H1 (cell line): ENCODE measurements around the gene RSAD2. TPM values are rescaled to one million over a fixed set of nuclear protein-coding genes. Genes with fewer than 3 reads are reported as not detected.
A peak's percentile ranks its signal among the peaks of the same experiment; 100 is the strongest.

Experiments used
- CTCF ChIA-PET: fragments of 300-600 bp; sonication (Branson Sonifier 250); formaldehyde crosslinking; loops from one replicate; lab custom pipeline; 2021; ENCODE audit not compliant: partially characterized antibody; lab: Charles Lee
- POLR2A ChIA-PET: fragments of 300-600 bp; sonication (Branson Sonifier 250); formaldehyde crosslinking; loops from one replicate; lab custom pipeline; 2021; ENCODE audit warnings: inconsistent platforms; ENCODE audit not compliant: partially characterized antibody; lab: Charles Lee
- DNase-seq, 2 experiments: peaks; one replicate each; pipeline versions ENCODE4 v3.0.0 to v3.0.0-alpha.2; 2010 to 2022; ENCODE audit warnings: low spot score in 2 of 2, low read depth in 1 of 2, mixed read lengths in 1 of 2
- FAIRE-seq: peaks from 2 replicates; lab custom pipeline; 2011; peaks lifted over from hg19 to GRCh38; lab: Jason Lieb, UNC
- H2AFZ ChIP-seq: 2 replicates; pipeline ENCODE4 v1.8.1; 2012; ENCODE audit warnings: low read length, inconsistent platforms
- H2AK5ac ChIP-seq: 2 replicates; pipeline ENCODE4 v1.6.1; 2013; ENCODE audit warnings: low read depth, low read length
- H2BK120ac ChIP-seq: replicated peaks from 2 replicates; pipeline ENCODE3; 2013; ENCODE audit warnings: low read depth, low read length, inconsistent platforms
- H2BK12ac ChIP-seq: 2 replicates; pipeline ENCODE4 v1.6.1; 2013; ENCODE audit warnings: low read depth, low read length
- H2BK15ac ChIP-seq: 2 replicates; pipeline ENCODE4 v1.6.1; 2013; ENCODE audit warnings: low read length
- H2BK20ac ChIP-seq: 2 replicates; pipeline ENCODE4 v1.6.1; 2013; ENCODE audit warnings: low read length
- H2BK5ac ChIP-seq: 2 replicates; pipeline ENCODE4 v1.6.1; 2013; ENCODE audit warnings: low read depth, low read length
- H3K14ac ChIP-seq: 2 replicates; pipeline ENCODE4 v1.6.1; 2013; ENCODE audit warnings: inconsistent platforms; ENCODE audit not compliant: insufficient read length
- H3K18ac ChIP-seq: 2 replicates; pipeline ENCODE4 v1.6.1; 2013; ENCODE audit warnings: low read length; ENCODE audit errors: extremely low read depth
- H3K23ac ChIP-seq: 2 replicates; pipeline ENCODE4 v1.6.1; 2013; ENCODE audit warnings: inconsistent platforms; ENCODE audit not compliant: insufficient read length
- H3K23me2 ChIP-seq: 2 replicates; pipeline ENCODE4 v1.6.1; 2013; ENCODE audit warnings: low read depth, low read length
- H3K27ac ChIP-seq: 2 replicates; pipeline ENCODE4 v1.6.1; 2011; ENCODE audit warnings: low read depth, low read length, inconsistent platforms
- H3K27me3 ChIP-seq, 4 experiments: replicated peaks in 1 of 4; 1 replicate in 1 of 4; 2 replicates in 3 of 4; pipeline versions ENCODE4 v1.6.1 to v1.8.1; 2011 to 2013; ENCODE audit warnings: low read length in 3 of 4, mild to moderate bottlenecking in 3 of 4, inconsistent platforms in 2 of 4, mixed read lengths in 2 of 4, moderate library complexity in 1 of 4; ENCODE audit not compliant: control insufficient read depth in 3 of 4, insufficient read depth in 3 of 4; ENCODE audit errors: extremely low read depth in 1 of 4
- H3K36me3 ChIP-seq, 4 experiments: 2 replicates each; pipeline versions ENCODE4 v1.6.1 to v1.8.1; 2011 to 2013; ENCODE audit warnings: mild to moderate bottlenecking in 4 of 4, low read length in 3 of 4, moderate library complexity in 2 of 4, control low read depth in 1 of 4, inconsistent platforms in 1 of 4; ENCODE audit not compliant: insufficient read depth in 4 of 4, control insufficient read depth in 2 of 4
- H3K4ac ChIP-seq: replicated peaks from 2 replicates; pipeline ENCODE3; 2013; ENCODE audit warnings: low read length, low read depth, mixed read lengths, inconsistent platforms; ENCODE audit not compliant: insufficient read length
- H3K4me1 ChIP-seq, 4 experiments: replicated peaks in 1 of 4; 1 replicate in 1 of 4; 2 replicates in 3 of 4; pipeline versions ENCODE4 v1.6.1 to v1.8.1; 2011 to 2013; ENCODE audit warnings: low read length in 3 of 4, inconsistent platforms in 2 of 4, mixed read lengths in 1 of 4; ENCODE audit not compliant: insufficient read depth in 4 of 4, control insufficient read depth in 3 of 4
- H3K4me2 ChIP-seq, 2 experiments: 2 replicates each; pipeline versions ENCODE4 v1.6.1 to v1.8.1; 2011 to 2013; ENCODE audit warnings: low read depth in 2 of 2, low read length in 2 of 2, control low read depth in 1 of 2, inconsistent platforms in 1 of 2, mild to moderate bottlenecking in 1 of 2; ENCODE audit not compliant: insufficient read depth in 1 of 2
- H3K4me3 ChIP-seq, 4 experiments: fragments of 200-600, 300-600 bp in 1 of 4; sonication (generic), shearing (Covaris generic), sonication (Bioruptor Twin) in 1 of 4; 2 replicates each; pipeline versions ENCODE4 v1.5.1 to v1.8.1; 2011 to 2016; ENCODE audit warnings: low read length in 4 of 4, low read depth in 3 of 4, control low read depth in 2 of 4, inconsistent platforms in 2 of 4, mild to moderate bottlenecking in 2 of 4, mixed read lengths in 1 of 4, moderate library complexity in 1 of 4; ENCODE audit not compliant: insufficient read depth in 2 of 4; ENCODE audit errors: extremely low read depth in 1 of 4
- H3K56ac ChIP-seq: replicated peaks from 2 replicates; pipeline ENCODE3; 2013; ENCODE audit warnings: low read depth, mild to moderate bottlenecking, mixed read lengths, low read length, inconsistent platforms; ENCODE audit not compliant: insufficient read length
- H3K79me1 ChIP-seq: 2 replicates; pipeline ENCODE4 v1.6.1; 2013; ENCODE audit warnings: low read depth, low read length, control low read depth
- H3K79me2 ChIP-seq, 2 experiments: 2 replicates each; pipeline versions ENCODE4 v1.6.1 to v1.8.1; 2012 to 2013; ENCODE audit warnings: low read length in 2 of 2, mild to moderate bottlenecking in 2 of 2, inconsistent platforms in 1 of 2; ENCODE audit not compliant: insufficient read depth in 2 of 2, control insufficient read depth in 1 of 2
- H3K9ac ChIP-seq, 4 experiments: replicated peaks in 1 of 4; 1 replicate in 1 of 4; 2 replicates in 3 of 4; pipeline versions ENCODE4 v1.6.1 to v1.8.1; 2011 to 2013; ENCODE audit warnings: low read depth in 3 of 4, low read length in 3 of 4, control low read depth in 2 of 4, mild to moderate bottlenecking in 2 of 4, moderate library complexity in 2 of 4, inconsistent platforms in 1 of 4; ENCODE audit errors: extremely low read depth in 1 of 4
- H3K9me3 ChIP-seq, 2 experiments: 2 replicates each; pipeline versions ENCODE4 v1.6.1 to v1.8.1; 2012 to 2013; ENCODE audit warnings: mild to moderate bottlenecking in 2 of 2, moderate library complexity in 2 of 2, control low read depth in 1 of 2, inconsistent platforms in 1 of 2, low read depth in 1 of 2, low read length in 1 of 2, mixed read lengths in 1 of 2; ENCODE audit not compliant: insufficient read depth in 2 of 2
- H4K20me1 ChIP-seq, 2 experiments: replicated peaks in 1 of 2; 2 replicates each; pipeline versions ENCODE3 to v1.8.1; 2011 to 2013; ENCODE audit warnings: inconsistent platforms in 2 of 2, low read length in 2 of 2, mild to moderate bottlenecking in 1 of 2; ENCODE audit not compliant: insufficient read depth in 2 of 2, control insufficient read depth in 1 of 2
- H4K5ac ChIP-seq: 2 replicates; pipeline ENCODE4 v1.6.1; 2013; ENCODE audit warnings: low read length, low read depth, mixed read lengths, inconsistent platforms; ENCODE audit not compliant: insufficient read length
- H4K8ac ChIP-seq: 2 replicates; pipeline ENCODE4 v1.8.0; 2013; ENCODE audit warnings: mild to moderate bottlenecking, moderate library complexity, low read length, inconsistent platforms; ENCODE audit not compliant: insufficient read depth; ENCODE audit errors: extremely low read depth
- H4K91ac ChIP-seq: replicated peaks from 2 replicates; pipeline ENCODE3; 2013; ENCODE audit warnings: low read length, mixed read lengths, inconsistent platforms; ENCODE audit not compliant: insufficient read length
- BCL11A ChIP-seq, 2 experiments: IDR thresholded peaks; one replicate each; pipeline ENCODE4 v1.6.1; 2011; ENCODE audit warnings: low read depth in 2 of 2, low read length in 2 of 2, mild to moderate bottlenecking in 2 of 2
- BRCA1 ChIP-seq: IDR thresholded peaks from 2 replicates; pipeline ENCODE4 v1.6.1; 2012; ENCODE audit warnings: low read depth, low read length, improper control_type of control experiment
- CEBPB ChIP-seq: IDR thresholded peaks from 2 replicates; pipeline ENCODE4 v1.6.1; 2012; ENCODE audit warnings: low read depth, low read length
- GABPA ChIP-seq: IDR thresholded peaks from 2 replicates; pipeline ENCODE4 v1.6.1; 2011; ENCODE audit warnings: mild to moderate bottlenecking, low read length, moderate library complexity, borderline replicate concordance; ENCODE audit not compliant: insufficient read depth
- NRF1 ChIP-seq: IDR thresholded peaks from 2 replicates; pipeline ENCODE4 v1.6.1; 2011; ENCODE audit warnings: mild to moderate bottlenecking, low read depth, low read length, improper control_type of control experiment
- POU5F1 ChIP-seq: IDR thresholded peaks from 2 replicates; pipeline ENCODE4 v1.6.1; 2011; ENCODE audit warnings: low read depth, mild to moderate bottlenecking, low read length, moderate library complexity
- WGBS, 2 experiments: shearing (Covaris generic) in 1 of 2; methylation state at CpG; one replicate each; pipeline versions ENCODE4 v1.1.6 to v1.1.7; 2013 to 2015; ENCODE audit warnings: low lambda C conversion rate in 2 of 2, mixed read lengths in 2 of 2, inconsistent platforms in 1 of 2, low coverage in 1 of 2, missing lambda C conversion rate in 1 of 2; ENCODE audit not compliant: insufficient replicate concordance in 2 of 2, insufficient coverage in 1 of 2, insufficient read length in 1 of 2; ENCODE audit errors: extremely low coverage in 1 of 2, missing lambda C conversion rate in 1 of 2; 5-methylcytosine and 5-hydroxymethylcytosine counted together
- polyA plus RNA-seq, 7 experiments: library from polyadenylated mRNA; depleted of rRNA in 3 of 7; stranded (reverse) in 5 of 7; unstranded in 2 of 7; fragments of >200 nt in 5 of 7; fragments of 200-250 nt in 2 of 7; gene quantifications; 1 replicate in 5 of 7; 2 replicates in 1 of 7; 4 replicates in 1 of 7; pipeline versions ENCODE4 v1.2.1 to v1.2.3, GENCODE V29; 2011 to 2013; ENCODE audit warnings: missing spikeins in 2 of 7, mixed read lengths in 2 of 7
- total RNA-seq: library from RNA; stranded (reverse); fragmentation: NEBNext Ultra II Directional; extraction: Animal tissue kit (Norgen Biotek cat#: 25700); gene quantifications from 2 replicates; pipeline ENCODE4 v1.2.1, GENCODE V29; 2021
- TF ChIP-seq, protein P1 (sequence below), 3 experiments: IDR thresholded peaks; 1 replicate in 2 of 3; 2 replicates in 1 of 3; pipeline versions ENCODE4 v1.5.1 to v1.6.1; 2011; ENCODE audit warnings: low read length in 3 of 3, mild to moderate bottlenecking in 3 of 3, inconsistent platforms in 2 of 3, low read depth in 1 of 3, moderate library complexity in 1 of 3; ENCODE audit not compliant: insufficient read depth in 1 of 3; ENCODE audit errors: control extremely low read depth in 1 of 3
- TF ChIP-seq, protein P2 (sequence below): IDR thresholded peaks from 2 replicates; pipeline ENCODE4 v1.6.1; 2011; ENCODE audit warnings: low read depth, mild to moderate bottlenecking, low read length; ENCODE audit not compliant: insufficient read depth

The RSAD2 gene
- total and polyA plus RNA-seq, 2 of the 8 experiments (the other 6 are each of a cell fraction or from before 2014, with no cell fraction given) = not detected

DNA sequence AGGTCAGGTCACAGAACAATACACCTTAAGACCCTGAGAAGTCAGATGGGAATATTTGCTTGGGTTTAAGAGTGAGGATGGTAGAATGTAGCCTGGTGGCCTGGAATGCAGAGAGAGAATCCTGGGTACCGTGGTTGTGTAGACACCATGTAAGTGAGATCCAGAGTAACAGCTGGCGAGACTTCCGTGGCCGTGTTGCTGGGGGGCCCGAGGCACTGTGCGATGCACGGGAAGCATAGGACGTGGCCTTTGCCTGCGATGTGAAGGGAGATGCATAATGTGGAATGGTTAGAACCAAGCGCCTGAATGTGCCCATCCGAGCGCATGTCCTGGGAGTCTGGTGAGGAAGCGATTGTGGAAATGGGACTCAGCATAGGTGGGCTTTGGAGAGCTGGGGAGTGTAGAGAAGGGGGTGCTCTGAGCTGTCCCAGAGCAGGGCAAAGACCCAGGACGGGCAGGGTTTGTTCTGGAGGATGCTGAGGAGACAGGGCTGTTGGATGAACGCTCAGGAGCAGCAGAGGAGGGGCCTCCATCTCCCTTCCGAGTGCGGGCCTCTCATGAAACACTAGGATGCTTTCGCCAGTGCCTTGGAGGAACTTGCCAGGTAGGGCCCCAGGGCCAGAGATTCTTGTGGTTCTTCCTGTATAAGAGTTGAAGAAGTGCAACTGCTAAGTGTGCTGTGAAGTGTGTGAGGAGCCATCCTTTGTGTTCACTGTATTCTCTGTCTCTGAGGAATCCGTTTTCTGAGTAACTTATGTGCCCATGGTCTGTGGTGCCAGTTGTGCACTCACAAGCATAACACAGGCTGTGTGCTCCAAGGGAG, 46.7 kb downstream of the RSAD2 start:
- FAIRE-seq (no peak), DNase-seq (peak in 1 of 2 experiments; percentile 23)
- ChIA-PET POLR2A (no interaction called here), CTCF (interaction anchor here (2.8 kb wide), 1 partner anchor 27 kb away, joined by 7 read pairs; no protein-coding TSS in a partner anchor)
- Histone ChIP-seq H2AFZ (no peak overlapping the region), H3K27ac (no peak overlapping the region), H3K4ac (no peak overlapping the region), H2BK12ac (no peak overlapping the region), H3K4me3 (no peak overlapping the region), H3K23ac (no peak overlapping the region), H2AK5ac (no peak overlapping the region), H2BK5ac (no peak overlapping the region), H3K79me1 (peaks cover 7% of the 10 kb centered on the region; the same call in 1 of the 2 replicates), H3K56ac (no peak overlapping the region), H3K18ac (no peak overlapping the region), H3K36me3 (no peaks in the 10 kb centered on the region; a peak in 1 of 8 replicates), H3K9ac (no peak overlapping the region), H4K8ac (no peak overlapping the region), H2BK15ac (no peak overlapping the region), H2BK120ac (no peak overlapping the region), H3K4me1 (peaks cover 1 to 5% (median 3%) of the 10 kb centered on the region in 4 experiments; a peak in 6 of 7 replicates), H3K9me3 (no peaks in the 10 kb centered on the region), H4K5ac (no peak overlapping the region), H3K27me3 (no peaks in the 10 kb centered on the region), H2BK20ac (no peak overlapping the region), H3K4me2 (no peak overlapping the region), H4K20me1 (peaks cover 1 to 12% of the 10 kb centered on the region in 2 experiments), H4K91ac (no peak overlapping the region), H3K23me2 (no peaks in the 10 kb centered on the region), H3K14ac (no peak overlapping the region), H3K79me2 (peaks cover 0 to 22% of the 10 kb centered on the region in 2 experiments; a peak in 2 of 4 replicates)
- WGBS, 2 experiments = 91% methylated on average over 19 of the region's 19 CpGs; no CpG with 5 or more reads in 1 of the 2 experiments
- TF ChIP-seq NRF1 = no peak
- no peak for TF ChIP-seq CEBPB
- TF ChIP-seq POU5F1 = no peak
- TF ChIP-seq, protein P1, sequence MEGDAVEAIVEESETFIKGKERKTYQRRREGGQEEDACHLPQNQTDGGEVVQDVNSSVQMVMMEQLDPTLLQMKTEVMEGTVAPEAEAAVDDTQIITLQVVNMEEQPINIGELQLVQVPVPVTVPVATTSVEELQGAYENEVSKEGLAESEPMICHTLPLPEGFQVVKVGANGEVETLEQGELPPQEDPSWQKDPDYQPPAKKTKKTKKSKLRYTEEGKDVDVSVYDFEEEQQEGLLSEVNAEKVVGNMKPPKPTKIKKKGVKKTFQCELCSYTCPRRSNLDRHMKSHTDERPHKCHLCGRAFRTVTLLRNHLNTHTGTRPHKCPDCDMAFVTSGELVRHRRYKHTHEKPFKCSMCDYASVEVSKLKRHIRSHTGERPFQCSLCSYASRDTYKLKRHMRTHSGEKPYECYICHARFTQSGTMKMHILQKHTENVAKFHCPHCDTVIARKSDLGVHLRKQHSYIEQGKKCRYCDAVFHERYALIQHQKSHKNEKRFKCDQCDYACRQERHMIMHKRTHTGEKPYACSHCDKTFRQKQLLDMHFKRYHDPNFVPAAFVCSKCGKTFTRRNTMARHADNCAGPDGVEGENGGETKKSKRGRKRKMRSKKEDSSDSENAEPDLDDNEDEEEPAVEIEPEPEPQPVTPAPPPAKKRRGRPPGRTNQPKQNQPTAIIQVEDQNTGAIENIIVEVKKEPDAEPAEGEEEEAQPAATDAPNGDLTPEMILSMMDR (IDR thresholded peaks at IDR 0.05; ENCODE audit: control extremely low read depth in 1 of 3, insufficient read depth in 1 of 3, low read depth in 1 of 3, low read length in 3 of 3) = no peak
- TF ChIP-seq GABPA = no peak
- no peak for TF ChIP-seq BCL11A (IDR thresholded peaks at IDR 0.05; ENCODE audit: low read depth in 2 of 2, low read length in 2 of 2)
- TF ChIP-seq, protein P2, sequence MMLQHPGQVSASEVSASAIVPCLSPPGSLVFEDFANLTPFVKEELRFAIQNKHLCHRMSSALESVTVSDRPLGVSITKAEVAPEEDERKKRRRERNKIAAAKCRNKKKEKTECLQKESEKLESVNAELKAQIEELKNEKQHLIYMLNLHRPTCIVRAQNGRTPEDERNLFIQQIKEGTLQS = no peak
- TF ChIP-seq BRCA1 = no peak
